Astrocyte of the cerebellum (primary cell): ENCODE results near the gene COL4A1.

Source experiments
- DNase-seq: peaks from one replicate; pipeline ENCODE4 v3.0.0-alpha.2; 2011; ENCODE audit warnings: low read depth
- H3K4me3 ChIP-seq: 2 replicates; pipeline ENCODE4 v1.5.1; 2011; ENCODE audit warnings: mild to moderate bottlenecking, low read depth, low read length, moderate library complexity
- in situ Hi-C: cut with HindIII; loops from 2 replicates; pipeline ENCODE4 v1.10.0; 2017; ENCODE audit warnings: low sequenced_read_pairs
- TF ChIP-seq, protein P1 (sequence below): IDR thresholded peaks from 2 replicates; pipeline ENCODE4 v1.5.1; 2012; ENCODE audit warnings: low read length, low read depth, moderate library complexity, mild to moderate bottlenecking; ENCODE audit errors: missing control alignments

COL4A1 gene

GRCh38 chr13:110211046-110211445 is 95.9 kb downstream of the COL4A1 start:
- H3K4me3 ChIP-seq, result no peak overlapping the region
- no peak for DNase-seq
- in situ Hi-C loops, result no loop called here
- TF ChIP-seq, protein P1, sequence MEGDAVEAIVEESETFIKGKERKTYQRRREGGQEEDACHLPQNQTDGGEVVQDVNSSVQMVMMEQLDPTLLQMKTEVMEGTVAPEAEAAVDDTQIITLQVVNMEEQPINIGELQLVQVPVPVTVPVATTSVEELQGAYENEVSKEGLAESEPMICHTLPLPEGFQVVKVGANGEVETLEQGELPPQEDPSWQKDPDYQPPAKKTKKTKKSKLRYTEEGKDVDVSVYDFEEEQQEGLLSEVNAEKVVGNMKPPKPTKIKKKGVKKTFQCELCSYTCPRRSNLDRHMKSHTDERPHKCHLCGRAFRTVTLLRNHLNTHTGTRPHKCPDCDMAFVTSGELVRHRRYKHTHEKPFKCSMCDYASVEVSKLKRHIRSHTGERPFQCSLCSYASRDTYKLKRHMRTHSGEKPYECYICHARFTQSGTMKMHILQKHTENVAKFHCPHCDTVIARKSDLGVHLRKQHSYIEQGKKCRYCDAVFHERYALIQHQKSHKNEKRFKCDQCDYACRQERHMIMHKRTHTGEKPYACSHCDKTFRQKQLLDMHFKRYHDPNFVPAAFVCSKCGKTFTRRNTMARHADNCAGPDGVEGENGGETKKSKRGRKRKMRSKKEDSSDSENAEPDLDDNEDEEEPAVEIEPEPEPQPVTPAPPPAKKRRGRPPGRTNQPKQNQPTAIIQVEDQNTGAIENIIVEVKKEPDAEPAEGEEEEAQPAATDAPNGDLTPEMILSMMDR, result no peak

DNA sequence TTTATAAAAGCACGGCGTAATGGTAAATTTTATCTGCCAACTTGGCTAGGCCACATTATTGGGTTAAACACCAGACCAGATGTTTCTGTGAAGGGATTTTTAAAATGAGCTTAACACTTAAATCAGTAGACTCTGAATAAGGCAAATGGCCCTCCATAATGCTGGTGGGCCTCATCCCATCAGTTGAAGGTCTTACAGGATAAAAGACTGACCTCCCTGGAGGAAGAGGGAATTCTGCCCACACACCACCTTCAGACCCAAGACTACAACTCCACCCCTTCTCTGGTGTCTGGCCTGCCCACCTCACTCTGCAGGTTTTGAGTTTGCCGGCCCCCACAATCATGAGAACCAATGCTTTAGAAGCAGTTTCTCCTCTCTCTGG is 96.4 kb downstream of the COL4A1 start:
- H3K4me3 ChIP-seq, result no peak overlapping the region
- in situ Hi-C loops, result no loop called here
- TF ChIP-seq, protein P1, result no peak

DNA sequence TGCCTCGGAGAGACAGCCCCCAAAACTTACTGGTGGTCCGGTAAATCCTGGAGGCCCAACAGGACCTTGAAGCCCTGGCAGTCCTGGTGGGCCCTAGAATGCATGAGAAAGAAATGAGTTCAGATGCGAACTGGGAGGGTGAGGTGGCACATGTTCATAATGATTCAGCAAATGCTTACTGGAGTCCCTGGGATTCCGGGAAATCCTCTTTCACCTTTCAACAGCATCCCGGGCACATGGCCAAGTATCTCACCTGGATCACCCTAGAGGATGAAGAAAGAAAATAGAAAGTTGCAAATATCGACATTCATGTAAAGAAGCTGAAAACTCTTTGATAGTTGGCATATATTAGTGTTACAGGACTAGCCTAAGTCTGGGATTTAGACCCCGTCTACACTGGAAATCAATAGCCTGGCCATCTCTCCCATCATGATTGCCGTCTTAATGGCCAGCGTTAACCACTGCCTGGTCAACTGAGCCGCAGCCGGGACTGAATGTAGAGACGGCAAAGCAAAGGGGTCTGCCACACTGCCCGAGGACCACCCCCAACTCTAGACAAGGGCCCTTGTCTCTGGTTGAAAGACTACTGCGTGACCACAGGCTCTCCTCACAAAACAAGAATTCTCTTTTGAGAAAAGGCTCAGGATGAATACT is 96.9 kb downstream of the COL4A1 start:
- in situ Hi-C loops, result no loop called here

More for the DNA sequence above, 96.4 kb downstream of the COL4A1 start:
- no peak for DNase-seq

DNA sequence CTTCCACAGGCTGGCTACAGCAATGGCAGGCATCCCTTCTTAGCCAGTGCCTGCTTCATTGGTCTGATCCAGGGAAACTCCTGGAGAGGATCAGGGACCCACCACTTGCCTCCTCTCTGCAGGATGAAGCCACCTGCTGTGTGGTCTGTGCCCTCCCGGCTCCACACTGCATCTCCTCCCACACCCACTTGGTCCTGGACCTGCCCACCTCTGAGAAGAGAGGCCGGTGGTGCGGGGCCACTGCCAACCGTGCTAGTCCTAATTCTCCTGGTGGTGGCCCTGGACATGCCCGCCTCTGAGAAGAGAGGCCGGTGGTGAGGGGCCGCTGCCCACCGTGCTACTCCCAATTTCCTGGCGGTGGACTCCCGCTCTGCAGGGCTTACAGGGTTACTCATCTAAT is 98.8 kb downstream of the COL4A1 start:
- TF ChIP-seq, protein P1, result no peak
- in situ Hi-C loops, result no loop called here
- DNase-seq, result no peak
- no peak overlapping the region for H3K4me3 ChIP-seq

More for the DNA sequence above, 96.9 kb downstream of the COL4A1 start:
- no peak for DNase-seq
- TF ChIP-seq, protein P1, result no peak
- no peak overlapping the region for H3K4me3 ChIP-seq

- no peak overlapping the region for H3K4me3 ChIP-seq
- in situ Hi-C loops, result no loop called here
- TF ChIP-seq, protein P1, result no peak
- DNase-seq, result no peak
These were observed 100.0 kb downstream of the COL4A1 start for GRCh38 chr13:110206996-110207395.

- in situ Hi-C loops, result no loop called here
- TF ChIP-seq, protein P1, result no peak
- no peak overlapping the region for H3K4me3 ChIP-seq
- no peak for DNase-seq
These were observed 100.8 kb downstream of the COL4A1 start for GRCh38 chr13:110206185-110206584.

- in situ Hi-C loops, result no loop called here
- TF ChIP-seq, protein P1, result no peak
- DNase-seq, result no peak
These were observed 105.8 kb downstream of the COL4A1 start for GRCh38 chr13:110201114-110201513.

More at GRCh38 chr13:110201114-110201513, 105.8 kb downstream of the COL4A1 start:
- no peak overlapping the region for H3K4me3 ChIP-seq
